B cell (primary cell): ENCODE data around the gene CSDE1. TPM values are rescaled to one million over a fixed set of nuclear protein-coding genes. Genes with fewer than 3 reads are reported as not detected.

Source experiments
- ATAC-seq: fragments of 200-7000 bp; cut with Tn5 transposase; one replicate; pipeline ENCODE4 v1.10.0; 2021; ENCODE audit warnings: low read depth, mild to moderate bottlenecking, moderate number of reproducible peaks, moderate library complexity
- CTCF ChIA-PET: fragments of 350-600 bp; sonication (Branson Sonifier 250); formaldehyde crosslinking; loops from one replicate; lab custom pipeline; 2021; ENCODE audit warnings: antibody characterized with exemption, inconsistent platforms; lab: Charles Lee
- POLR2A ChIA-PET: fragments of 350-600 bp; sonication (Branson Sonifier 250); formaldehyde crosslinking; loops from one replicate; lab custom pipeline; 2021; ENCODE audit warnings: antibody characterized with exemption; lab: Charles Lee
- DNase-seq: peaks from one replicate; pipeline ENCODE4 v3.0.0; 2013
- H2AFZ ChIP-seq: 2 replicates; pipeline ENCODE4 v1.6.1; 2012; ENCODE audit warnings: mild to moderate bottlenecking, low read depth, low read length; ENCODE audit not compliant: insufficient read depth, poor library complexity, severe bottlenecking
- H3K27ac ChIP-seq, 2 donors: 1 replicate in 1 of 2; 2 replicates in 1 of 2; pipeline ENCODE4 v1.5.1; 2012 to 2013; ENCODE audit warnings: low read length in 2 of 2, mild to moderate bottlenecking in 2 of 2, moderate library complexity in 1 of 2
- H3K27me3 ChIP-seq, 4 experiments: fragments of 200-600 bp in 1 of 4; sonication (generic) in 1 of 4; replicated peaks in 1 of 4; 1 replicate in 2 of 4; 2 replicates in 2 of 4; pipeline versions ENCODE4 v1.6.1 to v1.7.0; 2013 to 2016; ENCODE audit warnings: low read length in 3 of 4, mild to moderate bottlenecking in 2 of 4, mixed read lengths in 1 of 4, moderate library complexity in 1 of 4; ENCODE audit not compliant: insufficient read depth in 4 of 4, control insufficient read depth in 3 of 4; ENCODE audit errors: control extremely low read depth in 1 of 4
- H3K36me3 ChIP-seq, 2 experiments: replicated peaks in 1 of 2; 1 replicate in 1 of 2; 2 replicates in 1 of 2; pipeline versions ENCODE4 v1.6.1 to v1.7.1; 2013; ENCODE audit warnings: low read length in 1 of 2; ENCODE audit not compliant: insufficient read depth in 2 of 2, control insufficient read depth in 1 of 2; ENCODE audit errors: control extremely low read depth in 1 of 2, extremely low read depth in 1 of 2
- H3K4me1 ChIP-seq, 2 donors: fragments of 200-600 bp in 1 of 2; sonication (generic) in 1 of 2; 1 replicate in 1 of 2; 2 replicates in 1 of 2; pipeline versions ENCODE4 v1.5.1 to v1.6.1; 2013 to 2017; ENCODE audit warnings: low read length in 2 of 2; ENCODE audit not compliant: control insufficient read depth in 2 of 2, insufficient read depth in 2 of 2
- H3K4me2 ChIP-seq: replicated peaks from 2 replicates; pipeline ENCODE3; 2012; ENCODE audit warnings: mild to moderate bottlenecking, low read depth, low read length; ENCODE audit not compliant: poor library complexity, severe bottlenecking
- H3K4me3 ChIP-seq, 5 experiments: fragments of 200-600 bp in 1 of 5; sonication (generic) in 1 of 5; 1 replicate in 3 of 5; 2 replicates in 2 of 5; pipeline versions ENCODE4 v1.5.1 to v1.7.0; 2011 to 2016; ENCODE audit warnings: low read length in 4 of 5, mild to moderate bottlenecking in 4 of 5, low read depth in 2 of 5, control low read depth in 1 of 5, moderate library complexity in 1 of 5; ENCODE audit not compliant: insufficient read depth in 1 of 5; ENCODE audit errors: control extremely low read depth in 1 of 5, extremely low read depth in 1 of 5
- H3K79me2 ChIP-seq: fragments of 200-600 bp; sonication (generic); one replicate; pipeline ENCODE4 v1.6.0; 2016; ENCODE audit warnings: low read length; ENCODE audit not compliant: control insufficient read depth, insufficient read depth
- H3K9ac ChIP-seq: fragments of 200-600 bp; sonication (generic); 2 replicates; pipeline ENCODE4 v1.6.1; 2017; ENCODE audit warnings: mild to moderate bottlenecking, low read length, moderate library complexity
- H3K9me3 ChIP-seq, 3 donors: one replicate each; pipeline versions ENCODE4 v1.6.1 to v1.7.1; 2013; ENCODE audit warnings: low read length in 2 of 3; ENCODE audit not compliant: control insufficient read depth in 2 of 3, insufficient read depth in 1 of 3; ENCODE audit errors: control extremely low read depth in 1 of 3
- H4K20me1 ChIP-seq: 2 replicates; pipeline ENCODE4 v1.6.0; 2012; ENCODE audit warnings: mild to moderate bottlenecking, low read length; ENCODE audit not compliant: insufficient read depth, control insufficient read depth, poor library complexity, severe bottlenecking
- H3K27ac Mint-ChIP-seq: one replicate; pipeline ENCODE4 v1.8.0; 2021; ENCODE audit warnings: mixed read lengths
- H3K27me3 Mint-ChIP-seq: one replicate; pipeline ENCODE4 v1.8.0; 2021; ENCODE audit warnings: mixed read lengths
- H3K4me1 Mint-ChIP-seq: one replicate; pipeline ENCODE4 v1.8.0; 2021; ENCODE audit warnings: mixed read lengths
- H3K4me3 Mint-ChIP-seq: one replicate; pipeline ENCODE4 v1.8.0; 2021; ENCODE audit warnings: mixed read lengths
- H3K9me3 Mint-ChIP-seq: one replicate; pipeline ENCODE4 v1.8.0; 2022; ENCODE audit warnings: mixed read lengths; ENCODE audit not compliant: insufficient read depth
- CTCF ChIP-seq: fragments of 200-600 bp; IDR thresholded peaks from one replicate; pipeline ENCODE4 v1.8.0; 2022; ENCODE audit warnings: antibody characterized with exemption, mild to moderate bottlenecking
- EZH2 ChIP-seq: IDR thresholded peaks from 2 replicates; pipeline ENCODE4 v1.6.1; 2012; ENCODE audit warnings: borderline replicate concordance, low read depth, mild to moderate bottlenecking, moderate library complexity, low read length; ENCODE audit not compliant: insufficient read depth, poor library complexity, severe bottlenecking
- WGBS: methylation state at CpG from one replicate; pipeline ENCODE4 v1.1.5; 2013; ENCODE audit warnings: missing lambda C conversion rate; ENCODE audit not compliant: insufficient coverage; 5-methylcytosine and 5-hydroxymethylcytosine counted together
- intact Hi-C: fragments of 100-400 bp; cut with micrococcal nuclease; formaldehyde crosslinking; loops from one replicate; pipeline ENCODE4 v1.10.0; 2022
- polyA plus RNA-seq: library from polyadenylated mRNA; depleted of rRNA; stranded (reverse); fragments of >200 nt; gene quantifications from 2 replicates; pipeline ENCODE4 v1.2.3, GENCODE V29; 2012
- total RNA-seq, 2 donors: library from RNA; stranded (reverse); fragments of 120-200 nt in 1 of 2; gene quantifications; 1 replicate in 1 of 2; 2 replicates in 1 of 2; pipeline versions ENCODE4 v1.2.3 to v1.2.4, GENCODE V29; 2013 to 2022

The CSDE1 gene
- total and polyA plus RNA-seq, 2 donors (not counting 1 experiment from before 2014, with no cell fraction given): 114 to 454 TPM

- Histone ChIP-seq H3K4me1 (peaks cover 6 to 14% of the 10 kb centered on the region in 2 donors), H3K4me2 (peak overlapping the region; percentile 91), H3K27ac (no peak overlapping the region), H4K20me1 (no peaks in the 10 kb centered on the region), H3K9me3 (no peaks in the 10 kb centered on the region), H2AFZ (peak overlapping the region; percentile 93), H3K27me3 (peaks cover 0 to 6% (median 0%) of the 10 kb centered on the region in 4 experiments), H3K36me3 (no peaks in the 10 kb centered on the region), H3K4me3 (peak overlapping the region; percentile 65 to 84 (median 72)), H3K79me2 (no peaks in the 10 kb centered on the region), H3K9ac (peak overlapping the region; percentile 74)
- H3K9me3 Mint-ChIP-seq: no peaks in the 10 kb centered on the region
- H3K27me3 Mint-ChIP-seq: peaks cover 45% of the 10 kb centered on the region
- TF ChIP-seq CTCF (no peak), EZH2 (no peak)
- DNase-seq: peak; percentile 91
- H3K4me3 Mint-ChIP-seq: peak overlapping the region; percentile 99
- H3K4me1 Mint-ChIP-seq: peaks cover 14% of the 10 kb centered on the region
- POLR2A ChIA-PET: interaction anchor here (0.5 to 1.3 kb wide), 2 partner anchors 46 to 692 kb away, joined by 3 to 4 read pairs; no protein-coding TSS in a partner anchor
- intact Hi-C loops: loop anchor here (1.0 kb wide), 5 partner anchors 46 to 324 kb away; partner anchors contain the start of genes BCAS2, NRAS, SIKE1 and TRIM33
- ATAC-seq: peak; percentile 99
- WGBS: 2% methylated on average over 35 of the region's 45 CpGs
- H3K27ac Mint-ChIP-seq: peak overlapping the region; percentile 73
- CTCF ChIA-PET: interaction anchor here (0.6 kb wide), 1 partner anchor 111 kb away, joined by 3 read pairs; no protein-coding TSS in a partner anchor
These were observed 87.4 kb downstream of the CSDE1 start for GRCh38 chr1:114670083-114671010.
